IMR-90 (cell line): ENCODE measurements around the gene NARS2. TPM values are rescaled to one million over a fixed set of nuclear protein-coding genes. Genes with fewer than 3 reads are reported as not detected.

Experiments used
- ATAC-seq: fragments of 200-7000 bp; cut with Tn5 transposase; 2 replicates; pipeline ENCODE4 v1.9.1; 2020; ENCODE audit warnings: low read depth, mild to moderate bottlenecking, moderate library complexity
- BruUV-seq: library from RNA; stranded (reverse); fragments of 400-500 nt; replicated peaks from 2 replicates; lab custom pipeline; 2021; lab: Mats Ljungman, UMichigan
- CTCF ChIA-PET: fragments of 300-600 bp; formaldehyde crosslinking; extraction: SDS; loops from one replicate; lab custom pipeline; 2021; ENCODE audit warnings: antibody characterized with exemption; lab: Yijun Ruan, JAX
- POLR2A ChIA-PET: fragments of 300-600 bp; sonication (Branson Sonifier 250); formaldehyde crosslinking; loops from one replicate; lab custom pipeline; 2022; ENCODE audit warnings: antibody characterized with exemption; ENCODE audit not compliant: unreplicated experiment; lab: Charles Lee
- DNase-seq: peaks from one replicate; pipeline ENCODE4 v3.0.0; 2013
- H2AFZ ChIP-seq: replicated peaks from 2 replicates; pipeline ENCODE3; 2013; ENCODE audit warnings: low read length, mild to moderate bottlenecking; ENCODE audit not compliant: poor library complexity
- H2AK5ac ChIP-seq: 2 replicates; pipeline ENCODE4 v1.6.1; 2013; ENCODE audit warnings: low read depth, low read length, inconsistent platforms
- H2AK9ac ChIP-seq: replicated peaks from 2 replicates; pipeline ENCODE3; 2013; ENCODE audit warnings: mild to moderate bottlenecking, low read depth, low read length, moderate library complexity; ENCODE audit not compliant: poor library complexity
- H2BK120ac ChIP-seq: 2 replicates; pipeline ENCODE4 v1.6.1; 2013; ENCODE audit warnings: low read depth, low read length, inconsistent platforms
- H2BK15ac ChIP-seq: 3 replicates; pipeline ENCODE4 v1.6.1; 2013; ENCODE audit warnings: low read depth, low read length, inconsistent platforms
- H2BK20ac ChIP-seq: 2 replicates; pipeline ENCODE4 v1.6.1; 2013; ENCODE audit warnings: low read depth, mild to moderate bottlenecking, inconsistent platforms, low read length, moderate library complexity
- H2BK5ac ChIP-seq: 2 replicates; pipeline ENCODE4 v1.6.1; 2013; ENCODE audit warnings: mild to moderate bottlenecking, low read depth, low read length, inconsistent platforms; ENCODE audit not compliant: poor library complexity, severe bottlenecking
- H3K14ac ChIP-seq: replicated peaks from 2 replicates; pipeline ENCODE4 v1.6.1; 2013; ENCODE audit warnings: low read depth, low read length, inconsistent platforms
- H3K18ac ChIP-seq: 2 replicates; pipeline ENCODE4 v1.6.1; 2013; ENCODE audit warnings: low read depth, low read length, control low read depth
- H3K23ac ChIP-seq: 2 replicates; pipeline ENCODE4 v1.6.1; 2013; ENCODE audit warnings: low read depth, low read length, inconsistent platforms
- H3K27ac ChIP-seq: 2 replicates; pipeline ENCODE4 v1.5.1; 2013; ENCODE audit warnings: mild to moderate bottlenecking, control low read depth, low read length; ENCODE audit not compliant: insufficient read depth
- H3K27me3 ChIP-seq: 2 replicates; pipeline ENCODE4 v1.6.1; 2013; ENCODE audit warnings: low read length; ENCODE audit not compliant: control insufficient read depth, insufficient read depth
- H3K36me3 ChIP-seq: 2 replicates; pipeline ENCODE4 v1.6.1; 2013; ENCODE audit warnings: low read length, mixed read lengths; ENCODE audit not compliant: control insufficient read depth, insufficient read depth
- H3K4ac ChIP-seq: 2 replicates; pipeline ENCODE4 v1.6.1; 2013; ENCODE audit warnings: low read depth, low read length, inconsistent platforms
- H3K4me1 ChIP-seq: 2 replicates; pipeline ENCODE4 v1.6.1; 2013; ENCODE audit warnings: low read length, mixed read lengths; ENCODE audit not compliant: control insufficient read depth, insufficient read depth
- H3K4me2 ChIP-seq: 2 replicates; pipeline ENCODE4 v1.6.1; 2013; ENCODE audit warnings: low read depth, mild to moderate bottlenecking, control low read depth, low read length, moderate library complexity
- H3K4me3 ChIP-seq: 2 replicates; pipeline ENCODE4 v1.5.1; 2013; ENCODE audit warnings: low read depth, mild to moderate bottlenecking, control low read depth, low read length, moderate library complexity; ENCODE audit not compliant: insufficient read depth
- H3K56ac ChIP-seq: 2 replicates; pipeline ENCODE4 v1.6.1; 2013; ENCODE audit warnings: low read length, inconsistent platforms; ENCODE audit not compliant: insufficient read depth; ENCODE audit errors: extremely low read depth
- H3K79me1 ChIP-seq, 2 experiments: 2 replicates each; pipeline ENCODE4 v1.6.1; 2013; ENCODE audit warnings: low read length in 2 of 2, inconsistent platforms in 1 of 2, low read depth in 1 of 2
- H3K9ac ChIP-seq: 2 replicates; pipeline ENCODE4 v1.6.1; 2013; ENCODE audit warnings: low read depth, low read length, control low read depth
- H3K9me1 ChIP-seq: 2 replicates; pipeline ENCODE4 v1.6.1; 2013; ENCODE audit warnings: low read length, inconsistent platforms; ENCODE audit not compliant: insufficient read depth
- H3K9me3 ChIP-seq: 2 replicates; pipeline ENCODE4 v1.6.1; 2013; ENCODE audit warnings: low read length; ENCODE audit not compliant: control insufficient read depth, insufficient read depth
- H4K20me1 ChIP-seq: 2 replicates; pipeline ENCODE4 v1.6.1; 2013; ENCODE audit warnings: low read length, inconsistent platforms; ENCODE audit not compliant: insufficient read depth
- H4K5ac ChIP-seq: 2 replicates; pipeline ENCODE4 v1.6.1; 2013; ENCODE audit warnings: mild to moderate bottlenecking, low read depth, low read length, control low read depth
- H4K8ac ChIP-seq, 2 experiments: 2 replicates each; pipeline ENCODE4 v1.6.1; 2013; ENCODE audit warnings: low read depth in 2 of 2, low read length in 2 of 2, control low read depth in 1 of 2, inconsistent platforms in 1 of 2
- H4K91ac ChIP-seq: 2 replicates; pipeline ENCODE4 v1.6.1; 2013; ENCODE audit warnings: low read depth, low read length, inconsistent platforms; ENCODE audit not compliant: insufficient read depth
- MAFK ChIP-seq: IDR thresholded peaks from 2 replicates; pipeline ENCODE4 v1.6.1; 2012; ENCODE audit warnings: low read depth, low read length, improper control_type of control experiment
- NFE2L2 ChIP-seq: fragments of 150-350 bp; IDR thresholded peaks from 2 replicates; pipeline ENCODE4 v1.6.1; 2016; ENCODE audit warnings: low read depth, mild to moderate bottlenecking, low read length
- WGBS, 2 experiments: methylation state at CpG; one replicate each; pipeline versions ENCODE4 v1.1.5 to v1.1.7; 2013; ENCODE audit warnings: missing lambda C conversion rate in 2 of 2; ENCODE audit not compliant: insufficient read length in 1 of 2; ENCODE audit errors: extremely low coverage in 2 of 2; 5-methylcytosine and 5-hydroxymethylcytosine counted together
- dilution Hi-C: fragments of 300-500 bp; cut with HindIII; formaldehyde crosslinking; loops from one replicate; pipeline ENCODE4 v1.14.3; 2018; ENCODE audit warnings: low sequenced_read_pairs; ENCODE audit not compliant: unreplicated experiment
- in situ Hi-C: fragments of 300-500 bp; cut with MboI; formaldehyde crosslinking; loops from 3 replicates; pipeline ENCODE4 v1.14.3; 2019; ENCODE audit warnings: low sequenced_read_pairs, inconsistent platforms, mixed read lengths
- intact Hi-C: fragments of 100-400 bp; cut with micrococcal nuclease; formaldehyde crosslinking; loops from 2 replicates; pipeline ENCODE4 v1.10.0; 2022
- polyA plus RNA-seq, 3 experiments: library from polyadenylated mRNA; depleted of rRNA; stranded (reverse); fragments of >200 nt; gene quantifications; 2 replicates each; pipeline ENCODE4 v1.2.3, GENCODE V29; 2012; ENCODE audit warnings: low replicate concordance in 1 of 3
- total RNA-seq: library from RNA; depleted of rRNA; stranded (reverse); fragments of >200 nt; gene quantifications from 2 replicates; pipeline ENCODE4 v1.2.3, GENCODE V29; 2012

NARS2 gene
- total and polyA plus RNA-seq, 2 of the 4 experiments (the other 2 are of a cell fraction): 8.0 to 15.8 TPM

- H2BK15ac ChIP-seq: no peak overlapping the region
- H3K9me1 ChIP-seq: no peaks in the 10 kb centered on the region
- no CpG with 5 or more reads among the region's 3 CpGs for WGBS, 2 experiments
- H4K8ac ChIP-seq: no peak overlapping the region
- no TSS peak for BruUV-seq
- H3K9me3 ChIP-seq: no peaks in the 10 kb centered on the region
- no peaks in the 10 kb centered on the region for H3K79me1 ChIP-seq
- no peak overlapping the region for H3K4me2 ChIP-seq
- peak; percentile 23; the same call in 1 of the 2 replicates for TF ChIP-seq MAFK
- no peak for TF ChIP-seq NFE2L2
- H2AK9ac ChIP-seq: no peak overlapping the region
- no peak overlapping the region for H3K23ac ChIP-seq
- ChIA-PET POLR2A (no interaction called here), CTCF (no interaction called here)
- H3K4me1 ChIP-seq: no peaks in the 10 kb centered on the region
- H3K36me3 ChIP-seq: peaks cover 3% of the 10 kb centered on the region
- no peak overlapping the region for H2BK20ac ChIP-seq
- no peak overlapping the region for H3K4me3 ChIP-seq
- H2BK120ac ChIP-seq: no peak overlapping the region
- intact Hi-C loops: no loop called here
- no peak overlapping the region for H3K4ac ChIP-seq
- H2BK5ac ChIP-seq: no peak overlapping the region
- no peak overlapping the region for H3K9ac ChIP-seq
- no peak overlapping the region for H2AFZ ChIP-seq
- H3K27me3 ChIP-seq: no peaks in the 10 kb centered on the region
- ATAC-seq: no peak
- no peak overlapping the region for H2AK5ac ChIP-seq
- H3K18ac ChIP-seq: no peak overlapping the region
- no peak overlapping the region for H3K27ac ChIP-seq
- no peak overlapping the region for H4K5ac ChIP-seq
- dilution Hi-C loops: no loop called here
- in situ Hi-C loops: no loop called here
- H4K20me1 ChIP-seq: no peaks in the 10 kb centered on the region; the same call in 1 of the 2 replicates
- H3K14ac ChIP-seq: no peak overlapping the region
- H4K91ac ChIP-seq: no peak overlapping the region
- H3K56ac ChIP-seq: no peak overlapping the region
- DNase-seq: no peak
These were observed 102.3 kb downstream of the NARS2 start for GRCh38 chr11:78472382-78472781.
